Stomach (tissue), 4 donors: ENCODE data around the gene HDLBP.

Experiments used
- CTCF ChIP-seq, 7 experiments: fragments of 450-650 bp in 4 of 7; fragments of 200-600 bp in 3 of 7; sonication (generic) in 3 of 7; IDR thresholded peaks; one replicate each; pipeline ENCODE4 v1.5.1; 2016 to 2019; ENCODE audit warnings: antibody characterized with exemption in 7 of 7, control low read depth in 2 of 7, mild to moderate bottlenecking in 1 of 7
- EP300 ChIP-seq: sonication (generic); formaldehyde crosslinking; IDR thresholded peaks from one replicate; pipeline ENCODE4 v1.6.1; 2017; ENCODE audit warnings: antibody characterized with exemption
- POLR2A ChIP-seq, 4 donors: fragments of 450-650 bp; IDR thresholded peaks; one replicate each; pipeline ENCODE4 v1.6.1; 2016; ENCODE audit warnings: antibody characterized with exemption in 4 of 4, control low read depth in 2 of 4, mild to moderate bottlenecking in 1 of 4, moderate library complexity in 1 of 4
- POLR2AphosphoS5 ChIP-seq, 3 donors: sonication (generic); formaldehyde crosslinking; IDR thresholded peaks; one replicate each; pipeline ENCODE4 v1.6.1; 2016; ENCODE audit warnings: antibody characterized with exemption in 3 of 3

GRCh38 chr2:241291153-241291552, 24.3 kb downstream of the HDLBP start:
- TF ChIP-seq POLR2A (IDR thresholded peaks at IDR 0.05) (no peak), CTCF (IDR thresholded peaks at IDR 0.05) (no peak), EP300 (no peak), POLR2AphosphoS5 (IDR thresholded peaks at IDR 0.05) (no peak)
